Activated T-helper 1 cell treated with anti-CD3 and anti-CD28 coated beads, Interleukin-12 subunit alpha, Interleukin-12 subunit beta, Interleukin-2, Interleukin-4 antibody, amounts not matched to agents 30 ng/mL and 10 ng/mL and 1 ng/mL, durations not matched to agents 14 hours and 24 hours and 36 hours (primary cell): ENCODE results near the gene ZRSR2. TPM values are rescaled to one million over a fixed set of nuclear protein-coding genes. Genes with fewer than 3 reads are reported as not detected.

Experiments
- DNase-seq: peaks from one replicate; pipeline ENCODE4 v3.0.0; 2021; ENCODE audit warnings: low spot score
- H3K27ac Mint-ChIP-seq: one replicate; pipeline ENCODE4 v1.8.0; 2021; ENCODE audit warnings: mild to moderate bottlenecking, mixed read lengths
- H3K27me3 Mint-ChIP-seq: one replicate; pipeline ENCODE4 v1.8.0; 2022; ENCODE audit warnings: mild to moderate bottlenecking, moderate library complexity, mixed read lengths; ENCODE audit not compliant: insufficient read depth
- H3K36me3 Mint-ChIP-seq: one replicate; pipeline ENCODE4 v1.8.0; 2021; ENCODE audit warnings: low read depth, mixed read lengths
- H3K4me1 Mint-ChIP-seq: one replicate; pipeline ENCODE4 v1.8.0; 2021; ENCODE audit warnings: low read depth, mixed read lengths
- H3K4me3 Mint-ChIP-seq: one replicate; pipeline ENCODE4 v1.8.0; 2021; ENCODE audit warnings: mild to moderate bottlenecking, moderate library complexity, mixed read lengths
- H3K9me3 Mint-ChIP-seq: one replicate; pipeline ENCODE4 v1.8.0; 2021; ENCODE audit warnings: mixed read lengths
- intact Hi-C: fragments of 100-400 bp; cut with micrococcal nuclease; formaldehyde crosslinking; loops from one replicate; pipeline ENCODE4 v1.15.1; 2024
- total RNA-seq: library from RNA; stranded (reverse); gene quantifications from 2 replicates; pipeline ENCODE4 v1.2.3, GENCODE V29; 2022

ZRSR2 gene
- total RNA-seq, 1 donor from 2014 or later = 20.6 TPM

GRCh38 chrX:15841853-15842516, 51.7 kb downstream of the ZRSR2 start:
- Mint-ChIP-seq H3K36me3 (peaks cover 12% of the 10 kb centered on the region), H3K27ac (no peak overlapping the region), H3K9me3 (no peaks in the 10 kb centered on the region), H3K4me3 (no peak overlapping the region), H3K4me1 (no peaks in the 10 kb centered on the region), H3K27me3 (no peaks in the 10 kb centered on the region)
- intact Hi-C loops = no loop called here
- DNase-seq = no peak

DNA sequence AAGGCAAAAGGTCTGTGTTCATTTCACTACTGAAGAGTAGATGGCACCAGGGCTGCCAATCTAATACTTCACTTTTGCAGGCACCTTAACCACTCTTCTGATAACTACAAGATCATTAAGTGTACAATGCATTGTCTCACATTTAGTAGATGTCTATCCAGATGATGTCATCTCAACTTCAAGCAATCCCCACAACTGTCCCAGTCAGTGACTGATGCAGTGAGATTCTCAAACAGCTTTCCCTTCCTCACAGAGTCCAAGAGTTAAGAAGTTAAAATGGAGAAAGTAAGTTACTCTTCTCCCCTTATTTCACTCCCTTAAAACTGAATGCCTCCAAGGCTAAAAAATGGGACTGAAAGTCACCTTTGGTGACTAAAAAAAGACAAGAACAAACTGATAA, 53.7 kb downstream of the ZRSR2 start:
- no peaks in the 10 kb centered on the region for H3K27me3 Mint-ChIP-seq
- no peaks in the 10 kb centered on the region for H3K9me3 Mint-ChIP-seq
- DNase-seq = no peak
- no peak overlapping the region for H3K4me3 Mint-ChIP-seq
- intact Hi-C loops = no loop called here
- no peak overlapping the region for H3K27ac Mint-ChIP-seq
- peaks cover 16% of the 10 kb centered on the region for H3K36me3 Mint-ChIP-seq
- H3K4me1 Mint-ChIP-seq = no peaks in the 10 kb centered on the region

DNA sequence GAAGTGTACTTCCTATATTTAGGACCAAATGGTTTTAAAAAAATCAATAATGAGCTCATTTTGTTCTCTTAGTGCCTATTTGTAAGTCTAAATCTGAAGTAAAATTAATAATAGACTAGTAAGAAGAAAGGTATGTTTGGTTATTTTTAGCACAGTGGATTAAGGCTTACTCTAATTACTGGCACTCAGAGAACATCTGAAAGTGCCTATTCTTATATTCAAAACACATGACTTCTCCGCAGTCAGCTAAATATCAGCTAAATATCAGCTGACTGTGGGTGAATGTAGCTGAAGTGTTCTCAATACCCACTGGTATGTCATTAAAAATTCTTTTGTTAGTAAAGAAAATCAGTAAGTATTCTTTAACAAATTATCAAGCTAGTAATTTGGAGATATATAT, 58.3 kb downstream of the ZRSR2 start:
- Mint-ChIP-seq H3K36me3 (peaks cover 35% of the 10 kb centered on the region), H3K27me3 (no peaks in the 10 kb centered on the region), H3K4me1 (peaks cover 4% of the 10 kb centered on the region), H3K27ac (no peak overlapping the region), H3K4me3 (no peak overlapping the region), H3K9me3 (no peaks in the 10 kb centered on the region)
- intact Hi-C loops = no loop called here
- DNase-seq = no peak

DNA sequence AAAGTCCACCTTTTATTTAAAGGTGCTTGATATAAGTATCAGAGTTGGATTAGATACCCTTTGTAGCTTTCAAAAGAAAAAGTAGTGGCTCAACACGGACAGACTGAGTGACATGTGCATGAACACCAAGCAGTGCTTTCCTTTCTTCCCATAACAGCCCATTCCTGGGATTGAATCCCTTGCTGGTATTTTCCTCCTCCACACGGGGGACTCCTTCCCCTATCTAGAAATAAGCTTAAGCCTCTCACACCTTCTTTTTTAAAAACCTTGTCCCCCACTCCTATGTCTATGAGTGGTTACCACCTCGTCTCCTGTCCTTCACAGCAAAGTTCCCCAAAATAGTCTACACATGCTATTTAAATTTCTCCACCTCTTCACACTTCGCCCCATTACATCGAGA, 59.3 kb downstream of the ZRSR2 start:
- Mint-ChIP-seq H3K9me3 (no peaks in the 10 kb centered on the region), H3K4me3 (no peak overlapping the region), H3K4me1 (peaks cover 4% of the 10 kb centered on the region), H3K27me3 (no peaks in the 10 kb centered on the region), H3K27ac (no peak overlapping the region), H3K36me3 (peaks cover 28% of the 10 kb centered on the region)
- intact Hi-C loops = no loop called here
- no peak for DNase-seq

DNA sequence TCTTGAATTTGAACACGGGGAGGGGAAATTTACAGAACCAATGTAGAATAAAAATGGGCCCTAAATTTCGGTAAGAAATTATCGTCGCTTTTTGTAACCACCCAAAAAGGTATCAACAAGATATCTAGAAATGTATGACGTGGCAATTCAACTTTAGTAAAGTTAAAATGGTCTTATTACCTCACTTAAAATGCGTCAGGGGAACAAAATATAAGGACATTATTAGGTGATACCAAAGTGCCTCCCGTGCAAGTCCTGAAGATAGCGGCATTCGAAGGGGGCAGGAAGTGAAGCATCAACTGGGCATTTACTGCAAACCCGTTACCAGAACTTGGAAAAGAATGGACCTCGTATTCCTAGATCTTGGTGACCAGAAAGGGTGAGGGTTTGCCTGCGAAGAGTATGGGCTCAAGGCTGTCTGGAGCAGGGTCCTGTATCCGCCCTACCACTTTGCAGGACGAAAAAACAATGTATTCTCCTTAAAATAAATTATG, 63.3 kb downstream of the ZRSR2 start:
- DNase-seq = no peak
- Mint-ChIP-seq H3K27me3 (no peaks in the 10 kb centered on the region), H3K36me3 (peaks cover 19% of the 10 kb centered on the region), H3K27ac (peak overlapping the region; percentile 70), H3K9me3 (no peaks in the 10 kb centered on the region), H3K4me1 (peaks cover 10% of the 10 kb centered on the region), H3K4me3 (peak overlapping the region; percentile 79)
- intact Hi-C loops = loop anchor here (1.0 to 2.0 kb wide), 5 partner anchors 37 to 1017 kb away; partner anchors contain the start of genes CA5B, PIGA and RBBP7

- Mint-ChIP-seq H3K27me3 (no peaks in the 10 kb centered on the region), H3K9me3 (no peaks in the 10 kb centered on the region), H3K36me3 (peaks cover 19% of the 10 kb centered on the region), H3K27ac (no peak overlapping the region), H3K4me1 (peaks cover 10% of the 10 kb centered on the region), H3K4me3 (peak overlapping the region; percentile 79)
- DNase-seq = peak; percentile 13
- intact Hi-C loops = loop anchor here (1.0 to 2.0 kb wide), 5 partner anchors 38 to 1017 kb away; partner anchors contain the start of genes CA5B, PIGA and RBBP7
Measured at GRCh38 chrX:15854080-15854655, 63.9 kb downstream of the ZRSR2 start.

GRCh38 chrX:15854712-15855567, 64.7 kb downstream of the ZRSR2 start, which contains the start of gene AP1S2:
Gene AP1S2, minus strand, starts transcription at chrX:15854813. Its CDS starts 2,289 bp downstream, at chrX:15852524.
- Mint-ChIP-seq H3K27ac (peak within 1 kb of the TSS; percentile 90), H3K27me3 (no peaks in the 10 kb centered on the region), H3K36me3 (peaks cover 15% of the 10 kb centered on the region), H3K4me1 (peaks cover 10% of the 10 kb centered on the region), H3K9me3 (no peaks in the 10 kb centered on the region), H3K4me3 (peak within 1 kb of the TSS; percentile 88)
- DNase-seq = peak; percentile 89
- intact Hi-C loops = loop anchor here (1.0 to 5.0 kb wide), 10 partner anchors 39 to 1828 kb away; partner anchors contain the start of genes CA5B, GEMIN8, PIGA and RBBP7

GRCh38 chrX:15855568-15856221, 65.4 kb downstream of the ZRSR2 start:
- H3K9me3 Mint-ChIP-seq = no peaks in the 10 kb centered on the region
- H3K4me1 Mint-ChIP-seq = peaks cover 10% of the 10 kb centered on the region
- H3K27ac Mint-ChIP-seq = peak overlapping the region; percentile 90
- peak overlapping the region; percentile 88 for H3K4me3 Mint-ChIP-seq
- intact Hi-C loops = loop anchor here (1.0 to 5.0 kb wide), 7 partner anchors 65 to 1828 kb away; partner anchors contain the start of genes GEMIN8, PIGA, RBBP7 and SYAP1
- peaks cover 11% of the 10 kb centered on the region for H3K36me3 Mint-ChIP-seq
- no peaks in the 10 kb centered on the region for H3K27me3 Mint-ChIP-seq
- DNase-seq = no peak

GRCh38 chrX:15856222-15856587, 65.9 kb downstream of the ZRSR2 start:
- Mint-ChIP-seq H3K27ac (no peak overlapping the region), H3K36me3 (peaks cover 7% of the 10 kb centered on the region)

GRCh38 chrX:15856636-15857035, 66.4 kb downstream of the ZRSR2 start:
- no peak for DNase-seq
- H3K27ac Mint-ChIP-seq = no peak overlapping the region
- peaks cover 10% of the 10 kb centered on the region for H3K4me1 Mint-ChIP-seq
- intact Hi-C loops = loop anchor here (5.0 kb wide), 3 partner anchors 104 to 1829 kb away; partner anchors contain the start of gene GEMIN8
- H3K4me3 Mint-ChIP-seq = no peak overlapping the region
- H3K9me3 Mint-ChIP-seq = no peaks in the 10 kb centered on the region
- peaks cover 3% of the 10 kb centered on the region for H3K27me3 Mint-ChIP-seq
- peaks cover 7% of the 10 kb centered on the region for H3K36me3 Mint-ChIP-seq

More at GRCh38 chrX:15856222-15856587, 65.9 kb downstream of the ZRSR2 start:
- H3K9me3 Mint-ChIP-seq = no peaks in the 10 kb centered on the region
- DNase-seq = no peak
- H3K27me3 Mint-ChIP-seq = peaks cover 3% of the 10 kb centered on the region
- peaks cover 10% of the 10 kb centered on the region for H3K4me1 Mint-ChIP-seq
- no peak overlapping the region for H3K4me3 Mint-ChIP-seq
- intact Hi-C loops = loop anchor here (5.0 kb wide), 3 partner anchors 104 to 1829 kb away; partner anchors contain the start of gene GEMIN8

- Mint-ChIP-seq H3K9me3 (no peaks in the 10 kb centered on the region), H3K4me3 (no peak overlapping the region), H3K27me3 (peaks cover 3% of the 10 kb centered on the region), H3K4me1 (peaks cover 6% of the 10 kb centered on the region), H3K36me3 (no peaks in the 10 kb centered on the region), H3K27ac (no peak overlapping the region)
- no peak for DNase-seq
- intact Hi-C loops = loop anchor here (5.0 kb wide), 3 partner anchors 106 to 1831 kb away; partner anchors contain the start of gene GEMIN8
Measured at GRCh38 chrX:15858051-15858450, 67.8 kb downstream of the ZRSR2 start.

- H3K27ac Mint-ChIP-seq = no peak overlapping the region
- no peaks in the 10 kb centered on the region for H3K36me3 Mint-ChIP-seq
- H3K27me3 Mint-ChIP-seq = peaks cover 3% of the 10 kb centered on the region
- DNase-seq = no peak
- no peaks in the 10 kb centered on the region for H3K4me1 Mint-ChIP-seq
- intact Hi-C loops = no loop called here
- no peak overlapping the region for H3K4me3 Mint-ChIP-seq
- H3K9me3 Mint-ChIP-seq = no peaks in the 10 kb centered on the region
Measured at GRCh38 chrX:15860921-15861320, 70.6 kb downstream of the ZRSR2 start.
